Ishikawa (cell line): ENCODE measurements around the gene ARID2.

Source experiments
- CEBPB ChIP-seq: IDR thresholded peaks from 2 replicates; pipeline ENCODE4 v1.6.1; 2012
- EP300 ChIP-seq: IDR thresholded peaks from 2 replicates; pipeline ENCODE4 v1.6.1; 2012; ENCODE audit warnings: borderline replicate concordance
- FOXM1 ChIP-seq: IDR thresholded peaks from 2 replicates; pipeline ENCODE4 v1.6.1; 2012; ENCODE audit warnings: low read depth, borderline replicate concordance
- NFIC ChIP-seq: IDR thresholded peaks from 2 replicates; pipeline ENCODE4 v1.6.1; 2012
- RAD21 ChIP-seq: IDR thresholded peaks from 2 replicates; pipeline ENCODE4 v1.6.1; 2012; ENCODE audit warnings: low read depth
- TAF1 ChIP-seq: IDR thresholded peaks from 2 replicates; pipeline ENCODE4 v1.6.1; 2012; ENCODE audit warnings: low read depth, mild to moderate bottlenecking
- TCF12 ChIP-seq: IDR thresholded peaks from 2 replicates; pipeline ENCODE4 v1.6.1; 2012; ENCODE audit warnings: low read depth
- TEAD4 ChIP-seq: IDR thresholded peaks from 2 replicates; pipeline ENCODE4 v1.6.1; 2012
- YY1 ChIP-seq: IDR thresholded peaks from 2 replicates; pipeline ENCODE4 v1.6.1; 2012; ENCODE audit warnings: low read depth
- ZBTB7A ChIP-seq: IDR thresholded peaks from 2 replicates; pipeline ENCODE4 v1.6.1; 2012; ENCODE audit warnings: low read depth
- TF ChIP-seq, protein P1 (sequence below): IDR thresholded peaks from 2 replicates; pipeline ENCODE4 v1.6.1; 2012
- TF ChIP-seq, protein P2 (sequence below): IDR thresholded peaks from 2 replicates; pipeline ENCODE4 v1.6.1; 2012; ENCODE audit warnings: low read depth, mild to moderate bottlenecking
- TF ChIP-seq, protein P3 (sequence below): IDR thresholded peaks from 2 replicates; pipeline ENCODE4 v1.6.1; 2012

DNA sequence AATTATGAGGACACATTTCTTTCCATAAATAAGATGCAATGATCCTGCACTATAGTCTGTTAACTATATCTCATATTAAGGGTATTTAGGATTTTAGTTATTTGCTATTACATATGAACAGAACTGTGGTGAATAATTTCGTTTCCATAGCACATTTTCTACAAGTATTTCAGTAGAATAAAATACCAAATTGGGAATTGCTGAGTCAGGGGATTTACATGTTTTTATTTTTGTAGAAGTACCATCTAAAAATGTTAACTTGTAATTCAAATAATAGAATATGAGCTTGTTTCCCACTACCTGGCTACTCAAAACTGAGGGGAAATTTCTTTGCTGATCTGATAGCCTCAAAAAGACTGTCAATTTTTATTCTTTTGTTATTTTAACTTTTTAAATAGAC, 136.8 kb downstream of the ARID2 start:
- TF ChIP-seq, protein P1, sequence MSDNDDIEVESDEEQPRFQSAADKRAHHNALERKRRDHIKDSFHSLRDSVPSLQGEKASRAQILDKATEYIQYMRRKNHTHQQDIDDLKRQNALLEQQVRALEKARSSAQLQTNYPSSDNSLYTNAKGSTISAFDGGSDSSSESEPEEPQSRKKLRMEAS, result no peak
- TF ChIP-seq EP300, result no peak
- no peak for TF ChIP-seq ZBTB7A
- no peak for TF ChIP-seq CEBPB
- TF ChIP-seq TAF1, result no peak
- TF ChIP-seq RAD21, result no peak
- TF ChIP-seq, protein P2, sequence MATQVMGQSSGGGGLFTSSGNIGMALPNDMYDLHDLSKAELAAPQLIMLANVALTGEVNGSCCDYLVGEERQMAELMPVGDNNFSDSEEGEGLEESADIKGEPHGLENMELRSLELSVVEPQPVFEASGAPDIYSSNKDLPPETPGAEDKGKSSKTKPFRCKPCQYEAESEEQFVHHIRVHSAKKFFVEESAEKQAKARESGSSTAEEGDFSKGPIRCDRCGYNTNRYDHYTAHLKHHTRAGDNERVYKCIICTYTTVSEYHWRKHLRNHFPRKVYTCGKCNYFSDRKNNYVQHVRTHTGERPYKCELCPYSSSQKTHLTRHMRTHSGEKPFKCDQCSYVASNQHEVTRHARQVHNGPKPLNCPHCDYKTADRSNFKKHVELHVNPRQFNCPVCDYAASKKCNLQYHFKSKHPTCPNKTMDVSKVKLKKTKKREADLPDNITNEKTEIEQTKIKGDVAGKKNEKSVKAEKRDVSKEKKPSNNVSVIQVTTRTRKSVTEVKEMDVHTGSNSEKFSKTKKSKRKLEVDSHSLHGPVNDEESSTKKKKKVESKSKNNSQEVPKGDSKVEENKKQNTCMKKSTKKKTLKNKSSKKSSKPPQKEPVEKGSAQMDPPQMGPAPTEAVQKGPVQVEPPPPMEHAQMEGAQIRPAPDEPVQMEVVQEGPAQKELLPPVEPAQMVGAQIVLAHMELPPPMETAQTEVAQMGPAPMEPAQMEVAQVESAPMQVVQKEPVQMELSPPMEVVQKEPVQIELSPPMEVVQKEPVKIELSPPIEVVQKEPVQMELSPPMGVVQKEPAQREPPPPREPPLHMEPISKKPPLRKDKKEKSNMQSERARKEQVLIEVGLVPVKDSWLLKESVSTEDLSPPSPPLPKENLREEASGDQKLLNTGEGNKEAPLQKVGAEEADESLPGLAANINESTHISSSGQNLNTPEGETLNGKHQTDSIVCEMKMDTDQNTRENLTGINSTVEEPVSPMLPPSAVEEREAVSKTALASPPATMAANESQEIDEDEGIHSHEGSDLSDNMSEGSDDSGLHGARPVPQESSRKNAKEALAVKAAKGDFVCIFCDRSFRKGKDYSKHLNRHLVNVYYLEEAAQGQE, result no peak
- TF ChIP-seq TCF12, result no peak
- no peak for TF ChIP-seq YY1
- no peak for TF ChIP-seq NFIC
- no peak for TF ChIP-seq FOXM1
- TF ChIP-seq, protein P3, sequence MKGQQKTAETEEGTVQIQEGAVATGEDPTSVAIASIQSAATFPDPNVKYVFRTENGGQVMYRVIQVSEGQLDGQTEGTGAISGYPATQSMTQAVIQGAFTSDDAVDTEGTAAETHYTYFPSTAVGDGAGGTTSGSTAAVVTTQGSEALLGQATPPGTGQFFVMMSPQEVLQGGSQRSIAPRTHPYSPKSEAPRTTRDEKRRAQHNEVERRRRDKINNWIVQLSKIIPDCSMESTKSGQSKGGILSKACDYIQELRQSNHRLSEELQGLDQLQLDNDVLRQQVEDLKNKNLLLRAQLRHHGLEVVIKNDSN, result no peak
- TF ChIP-seq TEAD4, result no peak
